Stimulated activated CD8-positive, alpha-beta memory T cell treated with anti-CD3 and anti-CD28 coated beads, Interleukin-7, amount 100 ng/mL, for 48 hours (primary cell): Measurements from ENCODE around the gene MRPS22.
"Not testable (repeated sequence)": the region's sequence is repeated elsewhere in the genome, so short reads cannot be mapped to it uniquely, and the experiment has no call there.

Experiments used
- DNase-seq, 2 donors: peaks; one replicate each; pipeline ENCODE4 v3.0.0-alpha.2; 2020; ENCODE audit warnings: low read depth in 1 of 2; ENCODE audit errors: extremely low read depth in 1 of 2

The MRPS22 gene

GRCh38 chr3:139389552-139390368 is 45.9 kb downstream of the MRPS22 start, which contains the start of gene COPB2:
TSS of gene COPB2 (minus strand) at chr3:139389647. CDS start at chr3:139389550, 97 bp downstream.
- DNase-seq = peak; percentile 95 to 98

GRCh38 chr3:139394116-139394515 is 50.3 kb downstream of the MRPS22 start:
- DNase-seq = no peak

DNA sequence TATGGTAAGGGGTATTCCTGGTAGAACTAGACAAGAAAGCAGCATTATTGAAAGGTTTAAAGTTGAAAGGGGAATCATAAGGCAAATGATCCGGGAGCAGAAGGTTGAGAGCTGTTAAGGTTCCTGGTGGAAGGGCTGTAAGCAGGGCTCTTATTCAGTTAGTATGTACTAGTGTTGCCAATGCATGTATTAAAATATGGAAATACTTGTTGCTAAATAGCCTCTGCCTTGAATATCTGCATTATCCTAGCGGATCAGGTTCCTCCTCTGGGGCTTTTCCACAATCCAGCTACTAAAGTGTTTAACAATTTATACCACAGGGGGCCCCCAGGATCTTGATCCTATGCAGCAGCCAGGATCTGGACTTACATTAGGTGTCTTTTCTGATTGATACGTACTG is 52.9 kb downstream of the MRPS22 start:
- no peak for DNase-seq

DNA sequence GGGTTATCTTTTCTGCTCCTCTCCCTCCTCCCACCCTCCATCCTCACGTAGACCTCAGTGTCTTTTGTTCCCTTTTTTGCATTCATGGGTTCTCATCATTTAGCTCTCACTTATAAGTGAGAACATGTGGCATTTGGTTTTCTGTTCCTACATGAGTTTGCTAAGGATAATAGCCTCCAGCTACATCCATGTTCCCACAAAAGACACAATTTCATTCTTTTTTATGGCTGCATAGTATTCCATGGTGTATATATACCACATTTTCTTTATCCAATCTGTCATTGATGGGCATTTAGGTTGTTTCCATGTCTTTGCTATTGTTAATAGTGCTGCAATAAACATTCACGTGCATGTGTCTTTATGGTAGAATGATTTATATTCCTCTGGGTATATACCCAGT is 57.3 kb downstream of the MRPS22 start:
- not testable (repeated sequence) for DNase-seq
